Pancreas (tissue), 10 donors: Measurements from ENCODE around the gene RHBDF2. TPM values are rescaled to one million over a fixed set of nuclear protein-coding genes. Genes with fewer than 3 reads are reported as not detected.
A peak's percentile ranks its signal among the peaks of the same experiment; 100 is the strongest.

Source experiments
- ATAC-seq, 4 donors: fragments of 200-7000 bp; cut with Tn5 transposase; one replicate each; pipeline versions ENCODE4 v1.8.0 to v1.9.1; 2020; ENCODE audit warnings: mild to moderate bottlenecking in 4 of 4, moderate library complexity in 4 of 4
- DNase-seq, 6 donors: peaks; one replicate each; pipeline ENCODE4 v3.0.0-alpha.2; 2020
- FAIRE-seq: peaks from 2 replicates; lab custom pipeline; 2012; peaks lifted over from hg19 to GRCh38; lab: Jason Lieb, UNC
- H3K27ac ChIP-seq, 4 donors: fragments of 200-600 bp; sonication (generic); 1 replicate in 3 of 4; 2 replicates in 1 of 4; pipeline versions ENCODE4 v1.5.0 to v1.8.0; 2020
- H3K27me3 ChIP-seq, 4 donors: fragments of 200-600 bp; one replicate each; pipeline ENCODE4 v1.8.0; 2021
- H3K36me3 ChIP-seq, 3 donors: fragments of 200-600 bp; sonication (generic) in 1 of 3; one replicate each; pipeline versions ENCODE4 v1.5.0 to v1.8.0; 2020 to 2021
- H3K4me1 ChIP-seq, 3 donors: fragments of 200-600 bp; one replicate each; pipeline ENCODE4 v1.8.0; 2021
- H3K4me3 ChIP-seq, 4 donors: fragments of 200-600 bp; sonication (generic) in 2 of 4; one replicate each; pipeline versions ENCODE4 v1.5.0 to v1.8.0; 2020 to 2021
- H3K9me3 ChIP-seq, 4 donors: fragments of 200-600 bp; one replicate each; pipeline ENCODE4 v1.8.0; 2021
- WGBS, 2 donors: extraction: QIAGEN DNeasy Blood & Tissue Kit; methylation state at CpG; one replicate each; pipeline ENCODE4 v1.1.7; 2013; 5-methylcytosine and 5-hydroxymethylcytosine counted together
- intact Hi-C, 3 donors: fragments of 100-400 bp; cut with DNase I; formaldehyde crosslinking; loops; one replicate each; pipeline versions ENCODE4 v1.11.1 to v1.14.2; 2022
- polyA plus RNA-seq, 2 donors: library from polyadenylated mRNA; stranded (reverse); fragments of 200-250 nt; gene quantifications; one replicate each; pipeline ENCODE4 v1.2.3, GENCODE V29; 2013
- total RNA-seq, 6 donors: library from RNA; stranded (reverse); fragmentation: NEBNext Ultra II Directional in 4 of 6; extraction: Animal tissue kit (Norgen Biotek cat#: 25700) in 4 of 6; gene quantifications; one replicate each; pipeline versions ENCODE4 v1.2.1 to v1.2.4, GENCODE V29; 2021 to 2023
- TF ChIP-seq, protein P1 (sequence below), 4 donors: fragments of 200-600 bp; sonication (generic) in 3 of 4; IDR thresholded peaks; one replicate each; pipeline versions ENCODE4 v1.5.0 to v1.8.0; 2021; ENCODE audit warnings: antibody characterized with exemption in 4 of 4
- donor health status: healthy with polysubstance abuse.
- donor health status: DM: no; HTN: no; CAD: no; lungs with moderate emphysema.
- donor health status: DM: no; HTN: no; CAD: no.
- donor health status: control.
- donor health status: control.
- donor health status: Bipolar disorder and iron deficiency.
- donor health status: DM: yes; HTN: yes; CAD: no.
- donor health status: DM: no; HTN: no; CAD: no.
- donor health status: DM: no; HTN: no; CAD: no.
- donor health status: DM: yes; HTN: yes; CAD: no.

The RHBDF2 gene
- total and polyA plus RNA-seq, 8 donors, result 18.0 to 50.1 (median 22.4) TPM

DNA sequence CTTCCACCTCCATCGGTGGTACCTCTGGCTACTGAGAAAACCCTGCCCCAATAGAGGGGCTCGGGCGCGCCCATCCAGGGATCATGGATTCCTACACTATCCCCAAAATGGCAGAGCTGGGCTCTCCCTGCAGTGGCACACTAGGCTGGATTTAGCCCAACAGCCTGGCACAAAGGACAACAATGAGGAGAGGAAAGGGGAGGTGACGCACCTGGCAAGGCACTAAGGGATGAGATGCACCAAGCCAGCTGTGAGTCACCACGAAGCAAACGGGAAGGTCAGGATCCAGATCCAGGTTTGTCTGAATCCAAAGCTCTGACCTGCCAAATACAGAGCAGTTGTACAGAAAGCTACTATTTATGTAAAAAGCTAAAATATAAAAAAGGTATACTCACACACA, 66.4 kb downstream of the RHBDF2 start:
- H3K27ac ChIP-seq, result no peak overlapping the region
- H3K4me3 ChIP-seq, result no peak overlapping the region
- H3K9me3 ChIP-seq, result no peaks in the 10 kb centered on the region
- TF ChIP-seq, protein P1, sequence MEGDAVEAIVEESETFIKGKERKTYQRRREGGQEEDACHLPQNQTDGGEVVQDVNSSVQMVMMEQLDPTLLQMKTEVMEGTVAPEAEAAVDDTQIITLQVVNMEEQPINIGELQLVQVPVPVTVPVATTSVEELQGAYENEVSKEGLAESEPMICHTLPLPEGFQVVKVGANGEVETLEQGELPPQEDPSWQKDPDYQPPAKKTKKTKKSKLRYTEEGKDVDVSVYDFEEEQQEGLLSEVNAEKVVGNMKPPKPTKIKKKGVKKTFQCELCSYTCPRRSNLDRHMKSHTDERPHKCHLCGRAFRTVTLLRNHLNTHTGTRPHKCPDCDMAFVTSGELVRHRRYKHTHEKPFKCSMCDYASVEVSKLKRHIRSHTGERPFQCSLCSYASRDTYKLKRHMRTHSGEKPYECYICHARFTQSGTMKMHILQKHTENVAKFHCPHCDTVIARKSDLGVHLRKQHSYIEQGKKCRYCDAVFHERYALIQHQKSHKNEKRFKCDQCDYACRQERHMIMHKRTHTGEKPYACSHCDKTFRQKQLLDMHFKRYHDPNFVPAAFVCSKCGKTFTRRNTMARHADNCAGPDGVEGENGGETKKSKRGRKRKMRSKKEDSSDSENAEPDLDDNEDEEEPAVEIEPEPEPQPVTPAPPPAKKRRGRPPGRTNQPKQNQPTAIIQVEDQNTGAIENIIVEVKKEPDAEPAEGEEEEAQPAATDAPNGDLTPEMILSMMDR (IDR thresholded peaks at IDR 0.05), result no peak
- no peaks in the 10 kb centered on the region for H3K36me3 ChIP-seq
- FAIRE-seq (no peak), ATAC-seq (peak in 2 of 4 donors; percentile 30 to 31), DNase-seq (no peak)
- H3K4me1 ChIP-seq, result no peaks in the 10 kb centered on the region
- intact Hi-C loops, result no loop called here
- WGBS, 2 donors, result 81 to 82% methylated on average over 7 of the region's 7 CpGs
- no peaks in the 10 kb centered on the region for H3K27me3 ChIP-seq

- Histone ChIP-seq H3K36me3 (no peaks in the 10 kb centered on the region), H3K4me1 (no peaks in the 10 kb centered on the region), H3K4me3 (no peak overlapping the region), H3K27me3 (no peaks in the 10 kb centered on the region), H3K27ac (no peak overlapping the region), H3K9me3 (no peaks in the 10 kb centered on the region)
- TF ChIP-seq, protein P1 (IDR thresholded peaks at IDR 0.05), result no peak
- 95 to 97% methylated on average over 9 of the region's 9 CpGs for WGBS, 2 donors
- intact Hi-C loops, result no loop called here
- no peak for DNase-seq
- ATAC-seq, result no peak
- no peak for FAIRE-seq
Measured at GRCh38 chr17:76433693-76434092, 67.5 kb downstream of the RHBDF2 start.

DNA sequence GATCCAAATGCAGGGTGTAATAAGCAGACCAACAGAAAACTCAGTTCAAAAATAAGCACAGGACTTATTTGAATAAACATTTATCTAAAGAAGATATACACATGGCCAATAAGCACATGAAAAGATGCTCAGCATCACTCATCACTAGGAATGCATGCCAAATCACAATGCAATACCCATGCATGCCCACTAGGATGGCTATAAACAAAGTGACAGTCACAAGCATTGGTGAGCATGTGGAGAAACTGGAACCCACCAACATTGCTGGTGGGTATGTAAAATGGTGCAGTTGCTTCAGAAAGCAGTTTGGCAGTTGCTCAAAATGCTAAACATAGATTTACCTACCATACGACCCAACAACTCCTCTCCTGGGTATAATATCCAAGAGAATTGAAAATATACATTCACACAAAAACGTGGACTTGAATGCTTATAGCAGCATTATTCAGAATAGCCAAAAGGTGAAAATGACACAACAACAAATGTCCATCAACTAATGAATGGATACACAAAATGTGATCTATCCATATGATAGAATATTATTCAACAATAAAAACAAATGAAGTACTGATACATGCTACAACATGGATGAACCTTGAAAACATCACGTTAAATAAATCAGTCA, 68.4 kb downstream of the RHBDF2 start:
- ATAC-seq (no peak), DNase-seq (no peak), FAIRE-seq (no peak)
- Histone ChIP-seq H3K36me3 (no peaks in the 10 kb centered on the region), H3K27ac (no peak overlapping the region), H3K27me3 (no peaks in the 10 kb centered on the region), H3K9me3 (no peaks in the 10 kb centered on the region), H3K4me3 (no peak overlapping the region), H3K4me1 (no peaks in the 10 kb centered on the region)
- 76 to 77% methylated on average over 3 of the region's 3 CpGs for WGBS, 2 donors
- intact Hi-C loops, result no loop called here
- TF ChIP-seq, protein P1 (IDR thresholded peaks at IDR 0.05), result peak in 2 of 4 donors; percentile 17 to 25

DNA sequence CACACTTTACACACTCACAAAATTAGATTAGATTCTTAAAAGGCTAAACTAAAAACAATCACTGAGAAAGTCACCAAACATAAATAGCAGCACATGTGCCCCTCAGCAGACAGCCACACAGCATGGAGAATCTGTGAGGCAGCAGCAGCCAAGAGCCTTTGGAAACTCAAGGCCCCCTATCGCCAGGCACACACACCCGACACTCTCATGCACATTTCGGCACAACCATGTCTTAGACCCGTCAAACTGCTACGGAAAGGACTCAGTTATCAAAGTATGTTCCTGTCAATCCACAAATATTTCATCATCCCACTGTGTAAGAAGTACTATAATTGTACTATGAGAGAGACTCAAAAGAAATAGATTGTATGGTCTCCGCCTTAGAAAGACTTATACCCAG, 69.2 kb downstream of the RHBDF2 start:
- intact Hi-C loops, result no loop called here
- no peak for DNase-seq
- FAIRE-seq, result no peak
- Histone ChIP-seq H3K9me3 (no peaks in the 10 kb centered on the region), H3K4me1 (no peaks in the 10 kb centered on the region), H3K36me3 (no peaks in the 10 kb centered on the region), H3K27me3 (no peaks in the 10 kb centered on the region), H3K27ac (no peak overlapping the region), H3K4me3 (no peak overlapping the region)
- TF ChIP-seq, protein P1 (IDR thresholded peaks at IDR 0.05), result no peak
- 72 to 75% methylated on average over 6 of the region's 6 CpGs for whole genome bisulfite sequencing, 2 donors
- no peak for ATAC-seq

- no peak for DNase-seq
- Histone ChIP-seq H3K9me3 (no peaks in the 10 kb centered on the region), H3K4me3 (no peak overlapping the region), H3K36me3 (no peaks in the 10 kb centered on the region), H3K27ac (no peak overlapping the region), H3K27me3 (no peaks in the 10 kb centered on the region), H3K4me1 (no peaks in the 10 kb centered on the region)
- no peak for FAIRE-seq
- 94 to 95% methylated on average over 2 of the region's 2 CpGs for WGBS, 2 donors
- intact Hi-C loops, result no loop called here
- TF ChIP-seq, protein P1 (IDR thresholded peaks at IDR 0.05), result no peak
- ATAC-seq, result no peak
Measured at GRCh38 chr17:76431509-76431908, 69.7 kb downstream of the RHBDF2 start.
